Neural crest cell (in vitro differentiated cells): ENCODE data around the gene BCLAF1. TPM values are rescaled to one million over a fixed set of nuclear protein-coding genes. Genes with fewer than 3 reads are reported as not detected.

ENCODE experiments used
- DNase-seq: peaks from one replicate; pipeline ENCODE4 v3.0.0; 2021; ENCODE audit warnings: low read depth, mixed read lengths, low spot score
- H3K27ac Mint-ChIP-seq: one replicate; pipeline ENCODE4 v1.8.0; 2021; ENCODE audit warnings: mild to moderate bottlenecking, mixed read lengths; ENCODE audit not compliant: unreplicated experiment
- H3K27me3 Mint-ChIP-seq: 2 replicates; pipeline ENCODE4 v1.8.0; 2021; ENCODE audit warnings: low read depth, mild to moderate bottlenecking, mixed read lengths
- H3K36me3 Mint-ChIP-seq: 2 replicates; pipeline ENCODE4 v1.8.0; 2021; ENCODE audit warnings: low read depth, mild to moderate bottlenecking, mixed read lengths
- H3K4me1 Mint-ChIP-seq: 2 replicates; pipeline ENCODE4 v1.8.0; 2021; ENCODE audit warnings: mixed read lengths
- H3K4me3 Mint-ChIP-seq: one replicate; pipeline ENCODE4 v1.8.0; 2021; ENCODE audit warnings: mild to moderate bottlenecking, mixed read lengths
- H3K9me3 Mint-ChIP-seq: 2 replicates; pipeline ENCODE4 v1.8.0; 2021; ENCODE audit warnings: mixed read lengths
- CTCF ChIP-seq: fragments of 200-600 bp; sonication (generic); conservative IDR thresholded peaks from 2 replicates; pipeline ENCODE4 v1.5.0; 2021; ENCODE audit warnings: antibody characterized with exemption, mild to moderate bottlenecking
- total RNA-seq: library from RNA; stranded (reverse); gene quantifications from 2 replicates; pipeline ENCODE4 v1.2.1, GENCODE V29; 2021

Gene BCLAF1
- total RNA-seq, 1 donor from 2014 or later = 253 TPM

GRCh38 chr6:136254851-136255466, 34.7 kb downstream of the BCLAF1 start:
- DNase-seq = no peak
- Mint-ChIP-seq H3K9me3 (no peaks in the 10 kb centered on the region), H3K27me3 (peaks cover 15% of the 10 kb centered on the region), H3K36me3 (no peaks in the 10 kb centered on the region), H3K27ac (no peak overlapping the region), H3K4me1 (peaks cover 14% of the 10 kb centered on the region), H3K4me3 (no peak overlapping the region)
- TF ChIP-seq CTCF = no peak

GRCh38 chr6:136253734-136254133, 35.9 kb downstream of the BCLAF1 start:
- no peak for TF ChIP-seq CTCF
- Mint-ChIP-seq H3K27me3 (peaks cover 15% of the 10 kb centered on the region), H3K4me1 (peaks cover 26% of the 10 kb centered on the region)

GRCh38 chr6:136252441-136252840, 37.2 kb downstream of the BCLAF1 start:
- Mint-ChIP-seq H3K4me3 (peak overlapping the region; percentile 53), H3K36me3 (no peaks in the 10 kb centered on the region)
- no peak for TF ChIP-seq CTCF

More at GRCh38 chr6:136253734-136254133, 35.9 kb downstream of the BCLAF1 start:
- H3K4me3 Mint-ChIP-seq = peak overlapping the region; percentile 11
- no peak overlapping the region for H3K27ac Mint-ChIP-seq
- H3K9me3 Mint-ChIP-seq = no peaks in the 10 kb centered on the region
- H3K36me3 Mint-ChIP-seq = no peaks in the 10 kb centered on the region
- DNase-seq = no peak

GRCh38 chr6:136251394-136251793, 38.3 kb downstream of the BCLAF1 start:
- no peak for TF ChIP-seq CTCF
- peak overlapping the region; percentile 96 for H3K4me3 Mint-ChIP-seq
- H3K27me3 Mint-ChIP-seq = peaks cover 15% of the 10 kb centered on the region
- H3K4me1 Mint-ChIP-seq = peaks cover 27% of the 10 kb centered on the region
- H3K27ac Mint-ChIP-seq = no peak overlapping the region
- H3K9me3 Mint-ChIP-seq = no peaks in the 10 kb centered on the region
- H3K36me3 Mint-ChIP-seq = no peaks in the 10 kb centered on the region
- no peak for DNase-seq

More at GRCh38 chr6:136252441-136252840, 37.2 kb downstream of the BCLAF1 start:
- Mint-ChIP-seq H3K27ac (no peak overlapping the region), H3K27me3 (peaks cover 15% of the 10 kb centered on the region), H3K4me1 (peaks cover 27% of the 10 kb centered on the region), H3K9me3 (no peaks in the 10 kb centered on the region)
- DNase-seq = no peak

GRCh38 chr6:136250686-136251008, 39.0 kb downstream of the BCLAF1 start:
- no peak for DNase-seq
- peaks cover 27% of the 10 kb centered on the region for H3K4me1 Mint-ChIP-seq
- TF ChIP-seq CTCF = no peak
- peaks cover 15% of the 10 kb centered on the region for H3K27me3 Mint-ChIP-seq
- H3K27ac Mint-ChIP-seq = peak overlapping the region; percentile 29
- H3K9me3 Mint-ChIP-seq = no peaks in the 10 kb centered on the region
- H3K36me3 Mint-ChIP-seq = no peaks in the 10 kb centered on the region
- H3K4me3 Mint-ChIP-seq = peak overlapping the region; percentile 96
